Activated CD8-positive, alpha-beta memory T cell treated with anti-CD3 and anti-CD28 coated beads, Interleukin-2, amount 50 U/mL, for 1 hour (primary cell): ENCODE results near the gene NKD1.

Experiments used
- DNase-seq: peaks from one replicate; pipeline ENCODE4 v3.0.0-alpha.2; 2020; ENCODE audit errors: extremely low read depth

The NKD1 gene

DNA sequence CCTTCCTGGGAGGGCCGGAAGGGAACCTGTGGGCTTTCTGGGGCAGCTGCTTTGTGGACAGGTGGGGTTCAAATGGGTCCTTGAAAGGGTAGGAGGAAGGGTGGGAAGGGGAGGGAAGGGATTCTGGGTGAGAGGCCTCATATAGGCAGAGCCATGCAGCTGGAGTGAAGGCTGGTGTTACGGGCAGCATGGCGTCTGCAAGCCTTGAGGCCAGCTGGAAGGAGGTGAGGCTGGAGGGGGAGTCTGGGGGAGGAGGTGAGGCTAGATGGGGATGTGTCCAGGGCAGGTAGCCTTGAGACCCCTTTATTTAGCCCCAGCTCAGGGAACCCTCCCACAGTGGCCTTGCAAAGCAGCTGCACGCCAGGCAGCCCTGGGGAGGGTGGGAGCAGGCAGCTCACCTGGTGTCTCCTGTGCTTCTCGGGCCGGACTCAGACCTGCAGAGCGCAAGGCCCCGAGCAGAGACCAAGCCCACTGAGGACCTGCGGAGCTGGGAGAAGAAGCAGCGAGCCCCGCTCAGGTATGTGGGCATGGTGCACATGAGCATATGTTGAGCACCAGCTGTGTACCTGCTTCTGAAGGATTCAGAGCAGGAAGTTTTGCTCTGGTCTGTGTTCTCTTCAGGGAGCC, 82.3 kb downstream of the NKD1 start:
- no peak for DNase-seq

DNA sequence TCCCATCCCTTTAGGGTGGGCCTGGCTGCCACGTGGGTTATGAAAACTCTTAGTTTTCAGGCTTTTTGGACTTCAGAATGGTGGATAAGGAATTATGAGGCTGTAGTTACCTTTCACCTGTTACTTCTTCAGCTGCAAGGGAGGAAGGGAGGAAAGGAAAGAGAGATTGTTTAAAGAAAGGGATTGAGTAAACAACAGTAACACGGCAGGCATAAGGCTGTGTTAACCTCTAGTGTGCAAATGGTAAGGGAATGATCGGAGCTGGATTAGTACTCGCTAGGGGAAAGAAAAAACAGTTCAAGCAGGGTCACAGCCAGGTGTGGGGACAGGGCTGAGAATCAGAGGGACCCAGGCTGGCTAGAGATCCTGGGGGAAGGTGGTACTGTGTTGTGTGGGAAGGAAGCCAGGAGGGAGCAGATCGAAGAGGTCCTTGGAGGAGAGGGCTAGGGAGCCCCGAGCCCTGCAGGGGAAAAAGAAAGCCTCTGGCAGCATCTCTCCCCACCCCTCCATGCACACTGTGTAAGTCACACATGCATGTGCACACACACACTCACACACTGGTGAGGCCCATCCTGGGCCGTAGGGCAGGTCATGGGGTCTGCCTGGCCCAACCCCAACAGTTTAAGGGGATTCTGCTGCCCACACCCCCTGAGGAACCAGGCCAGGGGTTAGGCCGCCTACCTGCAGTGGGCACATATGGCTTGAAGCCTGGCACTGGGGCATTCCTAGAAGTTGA, 83.2 kb downstream of the NKD1 start:
- DNase-seq: no peak

DNA sequence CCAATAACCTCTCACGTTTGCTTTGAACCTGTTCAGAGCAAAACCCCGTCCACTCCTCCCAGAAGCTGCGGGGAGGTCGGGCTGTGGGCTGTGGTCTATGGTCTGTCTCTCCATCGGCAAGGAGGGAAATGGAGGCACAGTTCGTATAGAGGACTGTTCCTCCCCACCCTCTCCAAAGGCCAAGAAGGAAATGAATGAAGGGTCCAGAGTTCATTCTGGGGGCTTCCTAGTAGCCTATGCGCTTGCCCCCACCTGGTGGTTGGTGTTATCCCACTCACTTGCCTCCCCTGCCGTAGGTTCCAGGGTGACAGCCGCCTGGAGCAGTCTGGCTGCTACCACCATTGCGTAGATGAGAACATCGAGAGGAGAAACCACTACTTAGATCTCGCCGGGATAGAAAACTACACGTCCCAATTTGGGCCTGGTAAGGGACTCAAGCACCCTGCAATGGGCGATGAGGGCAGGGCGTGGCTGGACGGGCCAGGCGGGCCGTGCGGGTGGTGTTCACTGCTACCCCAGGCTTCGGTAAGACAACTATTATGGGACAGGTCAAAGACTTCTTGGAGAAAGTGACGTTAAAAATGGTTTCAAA, 83.9 kb downstream of the NKD1 start:
- DNase-seq: no peak

GRCh38 chr16:50632927-50633800, 85.0 kb downstream of the NKD1 start:
- no peak for DNase-seq

DNA sequence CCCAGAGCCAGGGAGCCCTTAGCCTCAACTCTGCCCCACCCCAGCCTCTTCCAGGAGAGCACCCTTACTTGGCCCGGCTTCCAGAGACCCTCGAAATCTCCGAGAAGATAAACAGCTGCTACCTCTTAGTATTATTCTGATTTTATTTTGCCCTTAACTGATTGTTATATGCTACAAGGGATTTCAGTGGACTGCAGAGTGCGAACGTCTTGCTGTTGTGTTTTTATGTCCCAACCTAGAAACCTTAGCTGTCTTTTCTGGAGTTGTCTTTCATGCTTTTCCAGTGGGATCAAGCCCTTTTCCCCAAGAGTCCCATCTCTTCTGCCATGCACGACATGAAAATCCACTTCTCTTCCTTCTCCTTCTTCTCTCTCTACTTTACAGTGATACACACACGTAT, 85.9 kb downstream of the NKD1 start:
- no peak for DNase-seq

- DNase-seq: no peak
Observed at GRCh38 chr16:50634947-50635346, 86.8 kb downstream of the NKD1 start.

GRCh38 chr16:50635505-50636392, 87.6 kb downstream of the NKD1 start:
- no peak for DNase-seq

DNA sequence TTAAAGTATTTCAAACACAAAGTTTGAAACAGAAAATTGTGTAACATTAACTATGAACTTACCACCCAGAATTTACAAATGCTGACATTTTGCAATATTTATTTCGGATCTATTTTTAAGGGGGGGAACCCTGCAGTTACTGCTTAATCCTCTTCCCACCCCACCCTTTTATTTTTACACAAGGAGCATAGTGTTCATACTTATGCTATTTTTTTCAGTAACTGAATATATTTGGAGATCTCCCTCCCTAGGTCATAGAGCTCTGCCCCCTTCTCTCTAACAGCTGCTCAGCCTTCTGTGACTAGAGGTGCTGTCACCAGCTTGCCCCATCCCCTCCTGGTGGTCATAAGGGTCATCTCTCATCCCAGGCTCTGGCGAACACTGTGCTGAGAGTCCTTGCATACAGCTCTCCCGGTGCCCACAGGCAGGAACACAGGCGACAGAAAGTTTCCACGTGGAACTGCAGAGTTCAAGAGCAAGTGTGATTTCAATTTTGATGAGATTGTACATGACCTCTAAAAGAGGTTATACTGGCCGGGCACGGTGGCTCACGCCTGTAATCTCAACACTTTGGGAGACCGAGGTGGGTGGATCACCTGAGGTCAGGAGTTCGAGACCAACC, 88.7 kb downstream of the NKD1 start:
- DNase-seq: no peak

DNA sequence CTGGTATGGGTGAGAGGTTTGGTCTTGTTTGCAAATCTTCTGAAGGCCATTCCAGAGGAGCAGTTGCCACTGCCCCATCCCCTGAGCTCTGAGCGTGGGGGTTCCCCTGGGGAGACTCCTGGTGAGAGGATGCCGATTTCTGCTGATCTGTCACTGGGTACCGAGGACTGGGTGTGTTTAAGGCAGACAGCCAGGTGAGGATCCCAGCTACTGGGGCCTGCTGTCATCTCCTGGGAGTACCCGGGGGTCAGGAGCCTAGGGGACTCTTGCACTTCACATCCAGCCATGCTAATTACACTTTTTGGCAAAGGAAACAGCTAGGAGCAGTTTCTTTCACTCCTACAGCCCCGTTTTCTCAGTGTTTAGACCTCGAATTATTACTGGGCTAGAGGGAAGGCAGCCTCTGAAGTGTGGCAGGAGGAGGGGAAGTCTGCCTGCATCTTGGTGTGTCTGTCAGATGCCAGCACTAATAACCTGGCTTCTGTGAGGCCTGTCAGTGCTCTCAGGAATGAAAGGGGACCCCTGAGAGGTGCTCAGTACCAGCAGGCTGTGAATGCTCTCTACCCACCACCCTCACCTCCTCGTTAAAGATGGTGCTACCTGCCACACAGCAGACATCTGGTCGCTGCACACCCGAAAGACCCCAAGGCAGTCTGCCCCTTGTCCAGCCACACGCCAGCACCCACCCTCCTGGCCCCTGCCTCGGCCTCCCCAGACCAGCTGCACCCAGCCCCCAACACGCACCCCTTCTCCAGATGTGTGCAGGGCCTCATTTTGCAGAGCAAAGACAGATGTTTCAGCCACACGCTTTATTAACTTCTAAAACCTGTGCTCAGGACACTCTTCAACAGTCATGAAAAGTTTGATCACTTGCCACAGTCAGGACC, 89.8 kb downstream of the NKD1 start:
- DNase-seq: no peak

DNA sequence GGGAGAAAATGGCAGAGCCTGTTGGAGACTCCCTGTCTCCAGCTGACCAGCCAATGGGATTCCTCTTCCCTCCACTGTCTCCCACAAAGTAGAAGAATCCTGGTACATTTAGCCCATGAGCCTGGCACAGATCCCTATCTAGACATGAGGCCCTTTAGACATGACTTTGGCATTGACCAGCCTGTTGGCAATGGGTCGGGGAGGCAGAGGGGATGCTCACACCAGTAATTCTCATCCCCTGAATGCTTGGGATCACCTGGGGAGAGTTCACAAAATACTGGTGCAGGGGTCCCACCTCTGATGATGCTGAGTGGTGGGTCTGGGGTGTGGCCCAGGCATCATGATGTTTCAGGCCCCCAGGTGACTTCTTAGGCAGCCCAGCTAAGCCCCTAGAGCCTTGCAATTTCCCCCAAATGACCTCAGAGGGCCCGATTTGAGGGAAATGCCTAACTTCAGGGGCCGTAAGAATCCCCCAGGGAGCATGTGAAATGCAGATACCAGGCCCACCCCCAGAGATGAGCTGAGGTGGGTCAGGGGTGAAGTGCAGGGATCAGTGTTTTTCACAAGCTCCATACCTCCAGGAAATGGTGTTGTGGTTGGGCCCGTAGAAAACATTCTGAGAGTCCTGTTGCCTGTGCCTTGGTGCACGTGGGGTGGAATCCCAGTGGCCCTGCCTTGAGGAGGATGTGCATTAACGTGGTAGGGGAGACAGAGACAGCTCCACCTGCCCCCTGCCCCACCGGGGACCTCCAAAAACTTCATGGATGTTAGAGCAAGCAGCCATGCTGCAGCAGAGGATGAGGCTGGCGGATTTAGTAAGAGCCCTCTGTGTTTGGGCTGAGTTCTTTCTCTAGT, 90.8 kb downstream of the NKD1 start:
- DNase-seq: no peak

GRCh38 chr16:50640391-50640790, 92.2 kb downstream of the NKD1 start:
- no peak for DNase-seq

DNA sequence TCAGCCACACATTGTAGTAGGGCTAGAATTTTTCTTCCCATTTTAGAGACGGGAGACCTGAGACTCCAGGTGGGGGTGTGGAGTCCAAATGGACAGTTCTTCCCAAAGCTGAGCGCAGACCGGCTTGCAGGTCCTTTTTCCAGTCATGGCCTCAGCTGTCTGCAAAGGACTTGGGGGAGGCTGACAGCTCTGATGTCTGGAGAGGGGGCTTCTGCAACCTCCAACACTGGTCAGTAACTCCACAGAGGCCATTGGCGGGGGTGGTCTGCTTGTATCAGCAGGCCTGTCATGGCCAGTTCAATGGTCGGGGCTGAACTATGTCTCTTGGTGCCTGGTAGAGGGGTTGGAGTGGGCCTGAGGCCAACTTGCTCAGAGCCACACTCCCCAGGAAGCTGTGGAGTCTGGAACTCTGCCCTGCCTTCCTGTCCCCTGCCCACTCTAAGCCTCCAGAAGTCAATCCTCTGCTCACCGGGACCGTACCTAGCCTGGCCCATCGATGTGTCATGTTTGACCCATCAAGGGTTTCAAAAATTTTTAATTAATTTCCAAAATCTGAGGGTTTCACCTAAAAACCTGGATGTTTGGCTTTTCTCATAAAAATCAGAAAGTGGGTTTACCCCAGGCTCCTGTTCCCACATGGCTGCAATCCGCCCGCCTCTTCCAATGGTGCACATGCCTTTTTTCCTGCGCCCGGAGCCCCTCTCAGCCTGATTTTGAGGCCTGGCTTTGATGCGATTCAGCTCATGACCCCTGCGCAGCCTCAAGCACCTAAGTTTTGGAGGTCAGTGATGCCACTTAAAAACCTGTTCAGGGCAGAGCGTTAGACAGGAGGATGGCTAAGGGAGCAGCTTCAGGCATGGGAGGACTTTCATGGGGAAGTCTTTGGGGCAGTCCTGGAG, 93.0 kb downstream of the NKD1 start:
- no peak for DNase-seq

- no peak for DNase-seq
Observed at GRCh38 chr16:50641818-50642187, 93.6 kb downstream of the NKD1 start.

DNA sequence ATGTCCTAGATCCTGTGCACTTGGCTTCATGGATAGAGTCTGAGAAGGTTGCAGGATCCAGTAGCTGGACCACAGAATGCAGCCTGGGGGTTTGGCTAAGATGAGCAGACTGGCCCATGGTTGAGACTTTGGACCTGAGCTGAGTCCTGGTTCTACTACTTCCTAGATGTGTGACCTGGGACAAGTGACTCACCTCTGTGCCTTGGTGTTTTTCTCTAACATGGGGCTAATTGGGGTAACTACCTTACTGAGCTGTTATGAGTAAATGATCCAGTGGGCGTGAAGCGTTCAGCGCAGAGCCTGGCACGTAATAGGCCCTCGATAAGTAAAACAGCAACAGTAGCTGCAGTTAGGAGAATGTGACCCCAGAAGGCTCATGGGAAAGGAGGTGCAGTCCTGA, 94.2 kb downstream of the NKD1 start:
- no peak for DNase-seq

DNA sequence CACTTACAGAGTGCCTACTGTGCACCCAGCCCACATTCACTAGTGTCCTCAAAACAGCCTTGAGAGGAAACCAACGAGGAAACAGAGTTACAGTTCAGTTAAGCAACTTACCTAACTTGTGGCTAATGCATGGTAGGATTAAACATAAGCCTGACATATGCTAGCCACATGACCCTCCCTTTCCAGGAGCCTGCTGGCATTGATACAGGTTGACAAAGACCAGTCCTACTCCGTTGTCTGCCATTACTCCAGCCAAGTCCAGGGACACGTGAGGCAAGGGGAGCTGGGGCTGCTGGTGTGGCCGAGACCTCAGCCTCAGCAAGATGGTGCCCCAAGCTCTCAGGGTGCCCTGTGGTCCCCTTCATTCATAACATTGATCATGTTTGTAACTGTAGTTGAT, 95.0 kb downstream of the NKD1 start:
- no peak for DNase-seq

- no peak for DNase-seq
Observed at GRCh38 chr16:50644245-50644644, 96.0 kb downstream of the NKD1 start.

DNA sequence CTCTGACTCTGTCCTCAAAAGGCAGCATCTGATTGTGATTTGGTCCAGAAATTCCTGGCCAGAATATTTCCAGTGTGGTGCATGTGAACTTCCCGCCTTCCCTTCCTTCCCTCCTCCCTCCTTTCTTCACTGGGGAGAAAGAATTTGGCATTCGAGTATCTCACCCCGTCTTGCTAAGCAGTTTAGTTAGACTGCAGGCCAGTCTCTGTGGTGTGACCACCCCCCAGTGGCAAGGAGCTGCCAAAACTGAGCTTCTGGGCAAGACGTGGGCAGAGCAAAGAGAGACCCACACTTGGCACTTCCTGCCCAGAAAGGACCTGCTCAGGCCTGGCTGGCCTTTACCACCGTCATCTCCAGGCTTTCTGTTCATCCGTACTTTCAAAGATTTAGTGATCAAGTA, 96.5 kb downstream of the NKD1 start:
- DNase-seq: no peak
